ENCODE data around the gene SH2D1A. TPM values are rescaled to one million over a fixed set of nuclear protein-coding genes. Genes with fewer than 3 reads are reported as not detected.
A peak's percentile ranks its signal among the peaks of the same experiment; 100 is the strongest.

SH2D1A gene
- total RNA-seq, 1 donor from 2014 or later, result not detected

DNA sequence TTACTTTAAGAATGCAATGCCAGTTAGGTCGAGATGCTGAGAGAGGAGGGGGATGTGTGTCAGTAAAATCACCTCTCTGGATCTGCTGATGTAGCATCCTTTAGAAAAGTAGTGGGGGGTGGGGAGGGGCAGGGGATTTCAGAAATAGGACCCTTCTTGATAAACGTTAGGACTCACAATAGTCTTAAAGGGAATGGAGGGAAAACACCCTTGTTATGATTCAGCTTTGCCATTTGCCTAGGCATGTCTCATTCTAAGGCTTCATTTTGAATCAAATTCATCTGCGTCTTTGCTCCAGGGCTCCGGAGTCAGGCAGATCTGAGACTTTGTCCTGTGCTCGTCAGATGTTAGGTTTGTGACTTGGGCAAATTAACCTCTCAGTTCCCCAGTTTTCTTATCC is 879 bp downstream of the SH2D1A start:
- no peak overlapping the region for H3K4me3 ChIP-seq (ENCODE audit: low read depth, low read length)
- TF ChIP-seq, protein P1, sequence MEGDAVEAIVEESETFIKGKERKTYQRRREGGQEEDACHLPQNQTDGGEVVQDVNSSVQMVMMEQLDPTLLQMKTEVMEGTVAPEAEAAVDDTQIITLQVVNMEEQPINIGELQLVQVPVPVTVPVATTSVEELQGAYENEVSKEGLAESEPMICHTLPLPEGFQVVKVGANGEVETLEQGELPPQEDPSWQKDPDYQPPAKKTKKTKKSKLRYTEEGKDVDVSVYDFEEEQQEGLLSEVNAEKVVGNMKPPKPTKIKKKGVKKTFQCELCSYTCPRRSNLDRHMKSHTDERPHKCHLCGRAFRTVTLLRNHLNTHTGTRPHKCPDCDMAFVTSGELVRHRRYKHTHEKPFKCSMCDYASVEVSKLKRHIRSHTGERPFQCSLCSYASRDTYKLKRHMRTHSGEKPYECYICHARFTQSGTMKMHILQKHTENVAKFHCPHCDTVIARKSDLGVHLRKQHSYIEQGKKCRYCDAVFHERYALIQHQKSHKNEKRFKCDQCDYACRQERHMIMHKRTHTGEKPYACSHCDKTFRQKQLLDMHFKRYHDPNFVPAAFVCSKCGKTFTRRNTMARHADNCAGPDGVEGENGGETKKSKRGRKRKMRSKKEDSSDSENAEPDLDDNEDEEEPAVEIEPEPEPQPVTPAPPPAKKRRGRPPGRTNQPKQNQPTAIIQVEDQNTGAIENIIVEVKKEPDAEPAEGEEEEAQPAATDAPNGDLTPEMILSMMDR (IDR thresholded peaks at IDR 0.05; ENCODE audit: insufficient read depth, low read length, severe bottlenecking), result no peak
- no peaks in the 10 kb centered on the region for H3K27me3 ChIP-seq (ENCODE audit: control insufficient read depth, insufficient read depth, low read length)
- FAIRE-seq (no peak), DNase-seq (ENCODE audit: low read depth) (peak; percentile 81)
- no peaks in the 10 kb centered on the region for H3K36me3 ChIP-seq (ENCODE audit: control insufficient read depth, insufficient read depth, low read length)

DNA sequence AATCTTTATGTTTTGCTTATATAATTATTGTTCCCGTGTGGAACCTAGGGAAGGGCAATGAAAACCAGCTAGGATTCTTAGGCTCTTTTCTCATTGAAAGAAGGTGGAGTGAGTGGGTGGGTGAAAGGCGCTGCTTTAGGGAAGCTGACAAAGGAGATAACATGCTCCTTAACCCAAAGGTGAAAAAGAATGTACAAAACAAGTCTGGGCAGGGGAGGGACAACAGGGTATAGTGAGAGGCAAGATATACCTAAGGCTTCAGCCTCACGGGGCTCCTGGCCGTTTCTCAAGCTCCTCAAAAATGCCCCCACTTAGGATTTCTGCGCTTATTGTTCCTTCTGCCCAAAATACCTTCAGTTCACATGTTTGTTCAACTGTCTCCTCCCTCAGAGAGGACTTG is 1.8 kb downstream of the SH2D1A start:
- FAIRE-seq (no peak), DNase-seq (ENCODE audit: low read depth) (peak; percentile 58)

DNA sequence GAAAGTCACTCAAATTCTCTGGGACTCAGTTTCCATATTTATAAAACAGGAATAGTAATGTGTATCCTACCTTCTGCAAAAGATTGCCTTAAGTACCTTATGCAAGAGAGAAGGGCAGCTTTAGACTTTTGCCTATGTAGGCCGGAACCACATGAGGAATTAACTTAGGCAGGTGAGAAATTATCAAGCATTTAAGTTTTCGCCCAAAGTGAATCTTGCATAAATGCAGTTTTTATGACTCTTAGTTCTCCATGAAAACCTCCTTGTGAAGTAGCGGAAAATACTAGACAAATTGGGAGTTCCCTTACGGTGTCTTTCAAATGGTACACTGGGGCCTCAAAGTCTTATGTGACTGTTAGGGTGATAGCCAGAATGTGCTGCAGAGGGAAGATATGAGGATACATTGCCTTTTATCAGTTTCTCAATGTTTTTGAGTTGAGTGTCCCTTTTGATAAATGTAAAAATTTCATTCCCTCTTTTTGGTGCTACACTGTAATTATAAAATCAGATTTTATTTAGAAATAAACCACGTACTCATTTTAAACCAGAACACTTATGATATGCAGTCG is 2.6 kb downstream of the SH2D1A start:
- H3K4me3 ChIP-seq (ENCODE audit: low read depth, low read length), result no peak overlapping the region
- H3K27me3 ChIP-seq (ENCODE audit: control insufficient read depth, insufficient read depth, low read length), result no peaks in the 10 kb centered on the region
- DNase-seq (ENCODE audit: low read depth), result no peak
- FAIRE-seq, result no peak
- TF ChIP-seq, protein P1 (IDR thresholded peaks at IDR 0.05; ENCODE audit: insufficient read depth, low read length, severe bottlenecking), result no peak
- no peaks in the 10 kb centered on the region for H3K36me3 ChIP-seq (ENCODE audit: control insufficient read depth, insufficient read depth, low read length)

More for the DNA sequence above, 1.8 kb downstream of the SH2D1A start:
- Histone ChIP-seq H3K4me3 (ENCODE audit: low read depth, low read length) (no peak overlapping the region), H3K27me3 (ENCODE audit: control insufficient read depth, insufficient read depth, low read length) (no peaks in the 10 kb centered on the region), H3K36me3 (ENCODE audit: control insufficient read depth, insufficient read depth, low read length) (no peaks in the 10 kb centered on the region)
- TF ChIP-seq, protein P1 (IDR thresholded peaks at IDR 0.05; ENCODE audit: insufficient read depth, low read length, severe bottlenecking), result no peak

DNA sequence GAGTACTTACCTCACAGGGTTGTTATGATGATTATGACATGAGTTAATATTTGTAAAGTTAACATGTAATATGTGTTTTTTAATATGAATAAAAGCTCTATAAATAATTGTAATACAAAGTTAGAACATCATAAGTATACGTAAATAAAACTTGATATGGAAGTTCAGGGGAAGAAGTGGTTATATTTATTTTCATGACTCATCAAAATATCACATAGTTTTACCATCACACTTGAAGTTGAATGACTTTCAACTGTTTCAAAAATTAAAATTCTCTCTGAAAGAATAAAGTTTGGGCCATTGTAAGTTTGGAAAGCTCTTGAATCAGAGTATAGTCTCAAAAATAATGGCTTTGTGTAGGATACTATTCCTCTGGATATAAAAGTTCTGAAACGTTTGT is 8.3 kb downstream of the SH2D1A start:
- TF ChIP-seq, protein P1 (IDR thresholded peaks at IDR 0.05; ENCODE audit: insufficient read depth, low read length, severe bottlenecking), result no peak
- no peak for FAIRE-seq
- H3K4me3 ChIP-seq (ENCODE audit: low read depth, low read length), result no peak overlapping the region
- peak; percentile 5 for DNase-seq (ENCODE audit: low read depth)
- H3K36me3 ChIP-seq (ENCODE audit: control insufficient read depth, insufficient read depth, low read length), result no peaks in the 10 kb centered on the region
- no peaks in the 10 kb centered on the region for H3K27me3 ChIP-seq (ENCODE audit: control insufficient read depth, insufficient read depth, low read length)

DNA sequence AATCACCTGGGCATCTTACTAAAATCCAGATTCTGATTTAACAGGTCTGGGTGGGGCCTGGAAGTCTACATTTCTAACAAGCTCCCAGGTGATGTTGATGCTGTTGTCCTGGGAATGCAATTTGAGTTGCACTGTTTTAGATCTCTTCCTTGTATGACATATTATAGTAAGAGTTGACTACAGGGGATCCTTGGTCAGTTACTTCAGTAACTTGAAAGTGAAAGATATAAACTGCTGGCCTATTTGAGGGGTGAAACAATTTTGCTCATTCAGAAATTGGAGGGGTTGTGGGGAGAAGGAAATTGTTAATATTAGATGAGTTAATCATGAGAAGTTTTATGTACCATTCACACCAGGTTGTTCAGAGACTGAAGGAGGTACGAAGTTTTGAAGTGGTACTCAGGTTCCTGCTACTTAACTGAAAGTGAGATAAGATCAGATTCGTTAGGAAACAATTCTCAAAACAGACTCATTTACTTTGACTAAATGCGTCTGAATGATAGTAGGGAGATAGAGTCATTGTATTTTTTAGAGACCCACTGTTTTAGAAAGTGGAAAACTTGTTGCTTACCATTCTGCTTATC is 12.5 kb downstream of the SH2D1A start:
- TF ChIP-seq, protein P1 (IDR thresholded peaks at IDR 0.05; ENCODE audit: insufficient read depth, low read length, severe bottlenecking), result no peak
- Histone ChIP-seq H3K4me3 (ENCODE audit: low read depth, low read length) (no peak overlapping the region), H3K36me3 (ENCODE audit: control insufficient read depth, insufficient read depth, low read length) (no peaks in the 10 kb centered on the region), H3K27me3 (ENCODE audit: control insufficient read depth, insufficient read depth, low read length) (no peaks in the 10 kb centered on the region)
- DNase-seq (ENCODE audit: low read depth) (no peak), FAIRE-seq (no peak)

DNA sequence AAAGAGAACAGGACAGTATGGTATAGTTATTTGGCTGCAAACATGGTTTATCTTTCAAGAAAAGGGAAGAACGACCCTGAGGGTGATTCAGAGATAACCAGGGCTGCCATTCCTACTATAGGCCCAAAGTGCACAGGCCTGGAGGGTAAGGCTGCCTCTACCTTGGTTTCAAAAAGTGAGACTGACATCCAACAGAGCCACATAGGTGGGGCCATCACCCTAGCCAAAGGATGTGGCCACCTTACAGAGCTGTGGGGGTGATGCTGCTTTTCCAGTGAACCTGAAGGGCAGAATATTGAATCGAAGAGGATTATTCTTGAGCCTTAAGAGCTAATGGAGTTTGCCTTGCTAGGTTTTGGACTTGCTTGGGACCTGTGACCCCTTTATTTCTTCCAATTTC is 15.7 kb downstream of the SH2D1A start:
- TF ChIP-seq, protein P1 (IDR thresholded peaks at IDR 0.05; ENCODE audit: insufficient read depth, low read length, severe bottlenecking), result no peak
- FAIRE-seq (no peak), DNase-seq (ENCODE audit: low read depth) (no peak)
- no peaks in the 10 kb centered on the region for H3K27me3 ChIP-seq (ENCODE audit: control insufficient read depth, insufficient read depth, low read length)
- no peak overlapping the region for H3K4me3 ChIP-seq (ENCODE audit: low read depth, low read length)
- no peaks in the 10 kb centered on the region for H3K36me3 ChIP-seq (ENCODE audit: control insufficient read depth, insufficient read depth, low read length)

Data from bronchial epithelial cell (primary cell).